ENCODE measurements around the gene LAMB2. TPM values are rescaled to one million over a fixed set of nuclear protein-coding genes. Genes with fewer than 3 reads are reported as not detected.

Gene LAMB2
- total and polyA plus RNA-seq, 2 donors (not counting 1 experiment from before 2014, with no cell fraction given), result 0.67 to 0.74 TPM

GRCh38 chr3:49175530-49175929, 42.7 kb upstream of the LAMB2 start:
- 92% methylated on average over 8 of the region's 8 CpGs for WGBS (ENCODE audit: insufficient coverage)
- H3K4me1 Mint-ChIP-seq, result peaks cover 6% of the 10 kb centered on the region
- TF ChIP-seq CTCF (IDR thresholded peaks at IDR 0.05) (no peak), EZH2 (IDR thresholded peaks at IDR 0.05; ENCODE audit: borderline replicate concordance, insufficient read depth, low read depth, low read length, poor library complexity, severe bottlenecking) (no peak)
- H3K4me1 ChIP-seq (ENCODE audit: control insufficient read depth in 2 of 2, insufficient read depth in 2 of 2, low read length in 2 of 2), result peaks cover 12 to 15% of the 10 kb centered on the region in 2 donors
- CTCF ChIA-PET, result no interaction called here
- H3K79me2 ChIP-seq (ENCODE audit: control insufficient read depth, insufficient read depth, low read length), result no peaks in the 10 kb centered on the region
- peaks cover 0 to 19% (median 0%) of the 10 kb centered on the region in 4 experiments for H3K27me3 ChIP-seq (replicated peaks in 1 of 4; ENCODE audit: control extremely low read depth in 1 of 4, control insufficient read depth in 3 of 4, insufficient read depth in 4 of 4, low read length in 3 of 4)
- no peak overlapping the region for H2AFZ ChIP-seq (ENCODE audit: insufficient read depth, low read depth, low read length, poor library complexity, severe bottlenecking)
- no peak overlapping the region for H3K4me2 ChIP-seq (replicated peaks; ENCODE audit: low read depth, low read length, poor library complexity, severe bottlenecking)
- no peaks in the 10 kb centered on the region for H3K9me3 Mint-ChIP-seq (ENCODE audit: insufficient read depth)
- ATAC-seq (ENCODE audit: low read depth) (no peak), DNase-seq (no peak)
- peaks cover 13% of the 10 kb centered on the region for H3K27me3 Mint-ChIP-seq
- intact Hi-C loops (cut with micrococcal nuclease), result loop anchor here (5.0 kb wide), 1 partner anchor 102 kb away; the partner anchor contains the start of gene C3orf62
- no peaks in the 10 kb centered on the region for H3K36me3 ChIP-seq (replicated peaks in 1 of 2; ENCODE audit: control extremely low read depth in 1 of 2, control insufficient read depth in 1 of 2, extremely low read depth in 1 of 2, insufficient read depth in 2 of 2, low read length in 1 of 2)
- no peak overlapping the region for H3K9ac ChIP-seq (ENCODE audit: low read length)
- H3K27ac ChIP-seq (ENCODE audit: low read length in 2 of 2), result no peak overlapping the region
- no peaks in the 10 kb centered on the region for H4K20me1 ChIP-seq (ENCODE audit: control insufficient read depth, insufficient read depth, low read length, poor library complexity, severe bottlenecking)
- peak overlapping the region; percentile 26 for H3K27ac Mint-ChIP-seq
- H3K9me3 ChIP-seq (ENCODE audit: control extremely low read depth in 1 of 3, control insufficient read depth in 2 of 3, insufficient read depth in 1 of 3, low read length in 2 of 3), result no peaks in the 10 kb centered on the region
- H3K4me3 Mint-ChIP-seq, result no peak overlapping the region
- POLR2A ChIA-PET, result no interaction called here
- no peak overlapping the region for H3K4me3 ChIP-seq (ENCODE audit: control extremely low read depth in 1 of 5, extremely low read depth in 1 of 5, insufficient read depth in 1 of 5, low read depth in 2 of 5, low read length in 4 of 5)

GRCh38 chr3:49174397-49174985, 41.6 kb upstream of the LAMB2 start:
- POLR2A ChIA-PET, result no interaction called here
- intact Hi-C loops (cut with micrococcal nuclease), result loop anchor here (5.0 kb wide), 1 partner anchor 168 kb away; the partner anchor contains the start of gene USP4
- Histone ChIP-seq H3K9ac (ENCODE audit: low read length) (no peak overlapping the region), H3K79me2 (ENCODE audit: control insufficient read depth, insufficient read depth, low read length) (no peaks in the 10 kb centered on the region), H3K27ac (ENCODE audit: low read length in 2 of 2) (no peak overlapping the region), H3K4me2 (replicated peaks; ENCODE audit: low read depth, low read length, poor library complexity, severe bottlenecking) (no peak overlapping the region), H3K4me1 (ENCODE audit: control insufficient read depth in 2 of 2, insufficient read depth in 2 of 2, low read length in 2 of 2) (peaks cover 13 to 17% of the 10 kb centered on the region in 2 donors), H2AFZ (ENCODE audit: insufficient read depth, low read depth, low read length, poor library complexity, severe bottlenecking) (no peak overlapping the region), H3K27me3 (replicated peaks in 1 of 4; ENCODE audit: control extremely low read depth in 1 of 4, control insufficient read depth in 3 of 4, insufficient read depth in 4 of 4, low read length in 3 of 4) (peaks cover 0 to 16% (median 0%) of the 10 kb centered on the region in 4 experiments), H3K4me3 (ENCODE audit: control extremely low read depth in 1 of 5, extremely low read depth in 1 of 5, insufficient read depth in 1 of 5, low read depth in 2 of 5, low read length in 4 of 5) (no peak overlapping the region), H3K9me3 (ENCODE audit: control extremely low read depth in 1 of 3, control insufficient read depth in 2 of 3, insufficient read depth in 1 of 3, low read length in 2 of 3) (no peaks in the 10 kb centered on the region), H4K20me1 (ENCODE audit: control insufficient read depth, insufficient read depth, low read length, poor library complexity, severe bottlenecking) (no peaks in the 10 kb centered on the region), H3K36me3 (replicated peaks in 1 of 2; ENCODE audit: control extremely low read depth in 1 of 2, control insufficient read depth in 1 of 2, extremely low read depth in 1 of 2, insufficient read depth in 2 of 2, low read length in 1 of 2) (no peaks in the 10 kb centered on the region)
- ATAC-seq (ENCODE audit: low read depth) (no peak), DNase-seq (no peak)
- CTCF ChIA-PET, result interaction anchor here (6.5 kb wide), 1 partner anchor 276 kb away, joined by 36 read pairs; no protein-coding TSS in a partner anchor
- Mint-ChIP-seq H3K4me3 (no peak overlapping the region), H3K27me3 (peaks cover 11% of the 10 kb centered on the region), H3K4me1 (peaks cover 9% of the 10 kb centered on the region), H3K27ac (no peak overlapping the region), H3K9me3 (ENCODE audit: insufficient read depth) (no peaks in the 10 kb centered on the region)
- WGBS (ENCODE audit: insufficient coverage), result 97% methylated on average over 9 of the region's 9 CpGs
- TF ChIP-seq EZH2 (IDR thresholded peaks at IDR 0.05; ENCODE audit: borderline replicate concordance, insufficient read depth, low read depth, low read length, poor library complexity, severe bottlenecking) (no peak), CTCF (IDR thresholded peaks at IDR 0.05) (no peak)

All from B cell (primary cell).